Measurements from ENCODE around the gene LILRB2.
"Not testable (repeated sequence)": the region's sequence is repeated elsewhere in the genome, so short reads cannot be mapped to it uniquely, and the experiment has no call there.

DNA sequence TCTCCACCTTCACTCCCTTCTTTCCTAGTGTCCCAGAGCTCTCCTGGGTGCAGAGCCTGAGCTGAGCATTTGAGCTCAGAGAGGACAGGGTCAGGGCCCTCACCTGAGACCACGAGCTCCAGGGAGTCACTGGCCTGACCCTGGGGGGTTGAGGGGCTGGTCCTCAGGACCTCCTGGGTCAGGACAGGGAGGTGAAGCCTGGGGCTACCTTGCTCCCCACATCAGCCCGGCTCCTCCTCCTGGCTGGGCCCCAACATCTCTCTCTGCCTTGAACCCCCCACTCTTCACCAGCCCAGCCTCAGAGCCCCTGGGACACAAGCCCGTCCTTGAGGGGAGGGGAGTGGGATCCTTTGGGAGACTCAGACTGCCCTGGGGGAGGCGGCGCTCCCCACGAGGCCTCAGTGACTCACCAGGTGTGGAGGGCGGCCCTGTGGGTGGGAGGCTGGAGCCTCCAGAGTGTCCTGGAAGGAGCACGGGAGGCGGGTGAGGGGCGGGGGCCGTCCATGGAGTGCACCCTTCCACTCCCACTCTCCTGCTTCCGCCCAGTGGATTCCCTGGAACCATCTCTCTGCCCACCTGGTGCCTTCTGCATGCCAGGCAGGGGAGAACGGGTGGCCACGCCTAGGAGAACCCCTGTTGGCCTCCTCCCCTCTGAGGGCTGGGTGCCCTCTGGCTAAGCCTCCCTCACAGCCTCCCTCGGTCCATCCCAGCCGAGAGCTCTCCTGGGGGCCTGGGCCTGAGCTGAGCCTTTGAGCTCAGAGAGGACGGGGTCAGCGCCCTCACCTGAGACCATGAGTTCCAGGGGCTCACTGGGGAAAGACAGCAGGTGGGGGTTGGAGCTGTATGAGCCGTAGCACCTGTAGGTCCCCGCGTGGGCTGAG, 41.2 kb downstream of the LILRB2 start:
- TF ChIP-seq CTCF, EP300, POLR2A (IDR thresholded peaks at IDR 0.05): not testable (repeated sequence)
